C4-2B (cell line): ENCODE data around the gene PRKAG3.

Experiments
- ZFX ChIP-seq: fragments of 450-650 bp; IDR thresholded peaks from 2 replicates; pipeline ENCODE4 v1.6.1; 2017
- TF ChIP-seq, protein P1 (sequence below): fragments of 450-650 bp; conservative IDR thresholded peaks from 2 replicates; pipeline ENCODE4 v1.5.1; 2017; ENCODE audit warnings: mild to moderate bottlenecking

GRCh38 chr2:218780046-218780445 lies 51.6 kb downstream of the PRKAG3 start:
- TF ChIP-seq, protein P1, sequence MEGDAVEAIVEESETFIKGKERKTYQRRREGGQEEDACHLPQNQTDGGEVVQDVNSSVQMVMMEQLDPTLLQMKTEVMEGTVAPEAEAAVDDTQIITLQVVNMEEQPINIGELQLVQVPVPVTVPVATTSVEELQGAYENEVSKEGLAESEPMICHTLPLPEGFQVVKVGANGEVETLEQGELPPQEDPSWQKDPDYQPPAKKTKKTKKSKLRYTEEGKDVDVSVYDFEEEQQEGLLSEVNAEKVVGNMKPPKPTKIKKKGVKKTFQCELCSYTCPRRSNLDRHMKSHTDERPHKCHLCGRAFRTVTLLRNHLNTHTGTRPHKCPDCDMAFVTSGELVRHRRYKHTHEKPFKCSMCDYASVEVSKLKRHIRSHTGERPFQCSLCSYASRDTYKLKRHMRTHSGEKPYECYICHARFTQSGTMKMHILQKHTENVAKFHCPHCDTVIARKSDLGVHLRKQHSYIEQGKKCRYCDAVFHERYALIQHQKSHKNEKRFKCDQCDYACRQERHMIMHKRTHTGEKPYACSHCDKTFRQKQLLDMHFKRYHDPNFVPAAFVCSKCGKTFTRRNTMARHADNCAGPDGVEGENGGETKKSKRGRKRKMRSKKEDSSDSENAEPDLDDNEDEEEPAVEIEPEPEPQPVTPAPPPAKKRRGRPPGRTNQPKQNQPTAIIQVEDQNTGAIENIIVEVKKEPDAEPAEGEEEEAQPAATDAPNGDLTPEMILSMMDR, result no peak
- TF ChIP-seq ZFX, result no peak
